ENCODE measurements around the gene CLN6. TPM values are rescaled to one million over a fixed set of nuclear protein-coding genes. Genes with fewer than 3 reads are reported as not detected.
A peak's percentile ranks its signal among the peaks of the same experiment; 100 is the strongest.

The CLN6 gene
- total RNA-seq, 5 donors from 2014 or later (not counting 1 experiment from before 2014, with no cell fraction given): 15.4 to 24.0 (median 17.9) TPM

DNA sequence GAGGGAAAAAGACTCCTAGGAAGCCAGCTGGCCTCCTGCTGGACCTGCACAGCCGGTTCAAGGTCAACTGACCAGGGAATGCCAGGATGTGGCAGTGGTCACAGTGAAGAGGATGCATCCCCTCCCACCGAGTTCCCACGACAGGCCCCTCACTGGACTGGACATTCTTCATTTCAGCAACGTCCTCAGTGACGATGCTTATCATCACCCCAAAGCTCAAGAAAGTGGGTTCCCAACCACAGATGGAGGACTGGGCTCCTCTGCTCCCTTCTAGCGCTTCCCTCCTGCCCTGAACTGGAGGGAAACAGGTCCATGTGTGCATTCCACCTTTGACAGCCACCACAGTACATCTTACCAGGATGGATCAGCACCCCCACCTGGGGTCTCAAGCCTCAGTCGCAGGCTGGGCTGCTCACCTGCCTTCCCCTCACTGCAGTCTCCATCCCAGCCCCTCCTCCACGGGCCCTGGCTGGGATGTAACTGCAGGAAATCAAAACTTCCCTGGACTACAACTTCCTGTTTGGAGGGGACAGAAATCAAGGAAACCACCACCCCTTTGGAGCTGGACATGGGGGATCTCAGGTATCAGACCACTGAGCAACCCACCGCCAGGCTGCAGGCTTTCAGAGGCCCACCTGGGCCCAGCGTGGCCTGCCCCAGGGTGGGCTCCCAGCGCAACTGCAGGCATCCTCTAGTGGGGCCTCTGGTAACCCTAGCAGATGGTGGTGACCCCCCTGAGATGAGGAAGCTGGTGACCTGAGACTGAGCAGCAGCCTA is 31.7 kb downstream of the CLN6 start:
- ATAC-seq (replicated peaks in 1 of 4): no peak
- Mint-ChIP-seq H3K27ac (peak overlapping the region in 1 of 2 donors; percentile 8), H3K27me3 (no peaks in the 10 kb centered on the region), H3K4me3 (no peak overlapping the region), H3K4me1 (peaks cover 0 to 6% (median 0%) of the 10 kb centered on the region in 3 donors), H3K9me3 (no peaks in the 10 kb centered on the region), H3K36me3 (peaks cover 3% of the 10 kb centered on the region)
- CTCF ChIA-PET: no interaction called here
- no peaks in the 10 kb centered on the region for H3K9me3 ChIP-seq
- no peak overlapping the region for H3K27ac ChIP-seq (ENCODE audit: low read length)
- H3K4me3 ChIP-seq (ENCODE audit: control insufficient read depth in 1 of 2, extremely low read depth in 1 of 2, low read length in 1 of 2): no peak overlapping the region
- peaks cover 9 to 10% of the 10 kb centered on the region in 2 donors for H3K36me3 ChIP-seq (ENCODE audit: control insufficient read depth in 2 of 2, extremely low read depth in 1 of 2, insufficient read depth in 1 of 2, low read length in 1 of 2)
- WGBS (ENCODE audit: insufficient coverage): 91% methylated on average over 11 of the region's 11 CpGs
- no peak for DNase-seq
- H3K27me3 ChIP-seq (replicated peaks in 1 of 2; ENCODE audit: control insufficient read depth in 2 of 2, extremely low read depth in 1 of 2, insufficient read depth in 2 of 2, low read length in 1 of 2): no peaks in the 10 kb centered on the region
- POLR2A ChIA-PET: no interaction called here
- H3K4me1 ChIP-seq (ENCODE audit: control insufficient read depth in 1 of 2, extremely low read depth in 1 of 2, insufficient read depth in 2 of 2, low read length in 2 of 2): no peaks in the 10 kb centered on the region

DNA sequence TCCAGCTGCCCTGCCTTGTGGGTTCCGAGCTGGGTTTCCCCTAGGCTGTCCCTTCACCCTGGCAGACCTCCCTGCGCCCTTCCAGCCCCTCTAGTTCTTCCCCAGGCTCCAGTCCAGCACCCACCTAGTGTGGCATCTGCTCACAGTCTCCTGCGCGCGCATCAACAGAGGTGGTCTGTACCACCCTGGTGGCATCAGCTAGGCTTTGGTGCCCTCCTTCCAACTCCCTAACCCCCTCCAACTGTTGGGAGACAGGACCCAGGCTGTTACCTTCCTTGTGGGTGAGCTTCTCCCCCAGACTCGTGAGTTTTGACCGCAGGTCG is 32.4 kb downstream of the CLN6 start:
- Histone ChIP-seq H3K4me3 (ENCODE audit: control insufficient read depth in 1 of 2, extremely low read depth in 1 of 2, low read length in 1 of 2) (no peak overlapping the region), H3K27me3 (replicated peaks in 1 of 2; ENCODE audit: control insufficient read depth in 2 of 2, extremely low read depth in 1 of 2, insufficient read depth in 2 of 2, low read length in 1 of 2) (no peaks in the 10 kb centered on the region), H3K36me3 (ENCODE audit: control insufficient read depth in 2 of 2, extremely low read depth in 1 of 2, insufficient read depth in 1 of 2, low read length in 1 of 2) (peaks cover 9 to 17% of the 10 kb centered on the region in 2 donors), H3K4me1 (ENCODE audit: control insufficient read depth in 1 of 2, extremely low read depth in 1 of 2, insufficient read depth in 2 of 2, low read length in 2 of 2) (no peaks in the 10 kb centered on the region), H3K9me3 (no peaks in the 10 kb centered on the region), H3K27ac (ENCODE audit: low read length) (no peak overlapping the region)
- DNase-seq (no peak), ATAC-seq (replicated peaks in 1 of 4) (no peak)
- H3K27ac Mint-ChIP-seq: peak overlapping the region in 1 of 2 donors; percentile 8
- WGBS (ENCODE audit: insufficient coverage): 98% methylated on average over 5 of the region's 8 CpGs
- no peaks in the 10 kb centered on the region for H3K27me3 Mint-ChIP-seq
- no peaks in the 10 kb centered on the region for H3K9me3 Mint-ChIP-seq
- H3K4me3 Mint-ChIP-seq: no peak overlapping the region
- POLR2A ChIA-PET: no interaction called here
- peaks cover 8% of the 10 kb centered on the region for H3K36me3 Mint-ChIP-seq
- peaks cover 0 to 6% (median 0%) of the 10 kb centered on the region in 3 donors for H3K4me1 Mint-ChIP-seq
- CTCF ChIA-PET: interaction anchor here in 1 of 2 donors (0.7 kb wide), 1 partner anchor 728 kb away, joined by 3 read pairs; no protein-coding TSS in a partner anchor

DNA sequence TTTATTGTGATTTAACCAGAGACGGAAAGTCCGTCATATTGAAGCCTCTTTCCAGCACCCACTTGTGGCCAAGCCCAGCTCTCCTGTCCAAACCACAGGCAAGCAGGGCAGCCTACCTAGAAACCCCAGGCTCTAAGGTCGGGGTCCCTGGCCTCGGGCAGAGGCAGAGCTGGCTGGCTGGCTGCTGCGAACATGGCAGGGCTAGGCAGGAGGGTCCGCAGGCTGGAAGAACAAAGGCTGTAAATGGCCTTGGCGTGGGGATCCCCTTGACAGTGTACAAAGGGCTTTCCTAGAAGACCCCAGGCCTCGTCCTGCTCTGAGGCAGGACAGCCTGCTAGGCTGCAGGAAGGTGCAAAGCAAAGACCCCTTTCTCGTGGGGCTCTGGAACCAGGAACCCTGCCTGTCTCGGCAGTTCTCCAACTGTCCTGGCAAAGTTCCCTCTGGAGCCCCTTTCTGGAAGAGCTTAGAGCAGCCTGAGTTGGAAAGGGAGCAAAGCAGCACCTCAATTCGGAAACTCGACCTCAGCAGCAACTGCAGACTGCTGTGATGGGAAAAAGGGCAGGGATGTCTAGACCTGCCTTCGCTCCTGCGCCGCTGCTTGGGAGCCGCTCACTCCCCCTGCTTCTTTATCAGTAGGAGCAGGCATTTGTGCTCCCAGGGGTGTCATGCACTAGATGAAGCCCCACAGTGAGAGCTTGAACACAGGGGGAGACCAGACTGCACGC is 32.9 kb downstream of the CLN6 start:
- no peak overlapping the region for H3K4me3 ChIP-seq (ENCODE audit: control insufficient read depth in 1 of 2, extremely low read depth in 1 of 2, low read length in 1 of 2)
- H3K27ac ChIP-seq (ENCODE audit: low read length): no peak overlapping the region
- H3K4me3 Mint-ChIP-seq: no peak overlapping the region
- H3K27me3 Mint-ChIP-seq: no peaks in the 10 kb centered on the region
- no peaks in the 10 kb centered on the region for H3K9me3 Mint-ChIP-seq
- H3K27ac Mint-ChIP-seq: peak overlapping the region in 1 of 2 donors; percentile 8
- no peak for DNase-seq
- ChIA-PET CTCF (interaction anchor here in 1 of 2 donors (0.7 kb wide), 1 partner anchor 729 kb away, joined by 3 read pairs; no protein-coding TSS in a partner anchor), POLR2A (interaction anchor here in 1 of 2 donors (0.5 kb wide), 1 partner anchor 838 kb away, joined by 3 read pairs; no protein-coding TSS in a partner anchor)
- H3K36me3 Mint-ChIP-seq: peaks cover 11% of the 10 kb centered on the region
- peaks cover 0 to 1% (median 0%) of the 10 kb centered on the region in 3 donors for H3K4me1 Mint-ChIP-seq
- no peak for ATAC-seq (replicated peaks in 1 of 4)
- WGBS (ENCODE audit: insufficient coverage): 94% methylated on average over 13 of the region's 17 CpGs
- no peaks in the 10 kb centered on the region for H3K4me1 ChIP-seq (ENCODE audit: control insufficient read depth in 1 of 2, extremely low read depth in 1 of 2, insufficient read depth in 2 of 2, low read length in 2 of 2)
- H3K27me3 ChIP-seq (replicated peaks in 1 of 2; ENCODE audit: control insufficient read depth in 2 of 2, extremely low read depth in 1 of 2, insufficient read depth in 2 of 2, low read length in 1 of 2): no peaks in the 10 kb centered on the region
- peaks cover 9 to 22% of the 10 kb centered on the region in 2 donors for H3K36me3 ChIP-seq (ENCODE audit: control insufficient read depth in 2 of 2, extremely low read depth in 1 of 2, insufficient read depth in 1 of 2, low read length in 1 of 2)
- H3K9me3 ChIP-seq: no peaks in the 10 kb centered on the region

DNA sequence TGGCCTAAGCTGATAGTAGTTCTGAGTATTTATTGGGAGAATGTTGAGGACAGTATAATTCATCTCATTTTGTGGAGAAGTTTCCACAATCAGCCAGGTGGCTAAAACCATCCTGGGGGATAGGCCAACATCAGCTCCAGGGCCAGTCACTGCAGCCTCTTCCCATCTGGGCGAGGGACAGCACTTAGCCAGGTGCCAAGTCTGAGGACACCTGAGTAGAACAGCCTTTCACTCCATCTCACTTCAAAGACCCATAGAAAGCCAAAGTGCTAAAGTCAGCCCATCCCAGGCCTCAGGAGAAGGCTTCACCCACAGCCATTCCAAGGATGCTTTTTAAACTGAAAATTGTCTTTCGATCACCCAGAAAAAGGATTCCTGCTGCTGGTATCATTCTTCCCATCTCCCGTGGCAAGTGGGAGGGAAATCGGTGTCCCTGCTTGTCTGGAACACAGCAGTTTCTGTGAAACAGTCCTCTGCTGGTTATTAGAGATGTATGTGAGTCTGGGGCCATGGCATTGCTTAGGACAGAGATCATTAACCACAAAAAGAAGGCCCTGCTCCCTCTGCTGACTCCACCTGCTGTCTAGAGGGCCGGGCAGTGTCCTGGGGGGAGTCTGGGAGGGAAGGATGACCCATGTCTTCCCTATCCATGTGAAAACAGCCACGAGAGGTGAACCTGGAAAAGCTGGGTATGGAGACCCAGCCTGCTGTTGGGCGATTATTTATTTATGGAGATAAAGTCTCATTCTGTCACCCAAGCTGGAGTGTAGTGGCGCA is 34.0 kb downstream of the CLN6 start:
- ChIA-PET CTCF (interaction anchor here in 1 of 2 donors (0.7 kb wide), 5 partner anchors 27 to 793 kb away, joined by 3 to 6 read pairs (median 4); no protein-coding TSS in a partner anchor), POLR2A (interaction anchor here (0.6 kb wide), 2 partner anchors 20 to 30 kb away, joined by 4 to 5 read pairs; no protein-coding TSS in a partner anchor)
- no peak for ATAC-seq (replicated peaks in 1 of 4)
- H3K4me1 ChIP-seq (ENCODE audit: control insufficient read depth in 1 of 2, extremely low read depth in 1 of 2, insufficient read depth in 2 of 2, low read length in 2 of 2): no peaks in the 10 kb centered on the region
- no peaks in the 10 kb centered on the region for H3K27me3 ChIP-seq (replicated peaks in 1 of 2; ENCODE audit: control insufficient read depth in 2 of 2, extremely low read depth in 1 of 2, insufficient read depth in 2 of 2, low read length in 1 of 2)
- no peak overlapping the region for H3K27ac ChIP-seq (ENCODE audit: low read length)
- no peaks in the 10 kb centered on the region for H3K4me1 Mint-ChIP-seq
- H3K27me3 Mint-ChIP-seq: no peaks in the 10 kb centered on the region
- peaks cover 11% of the 10 kb centered on the region for H3K36me3 Mint-ChIP-seq
- no peak for DNase-seq
- H3K9me3 ChIP-seq: no peaks in the 10 kb centered on the region
- peak overlapping the region in 1 of 2 donors; percentile 58 for H3K27ac Mint-ChIP-seq
- H3K9me3 Mint-ChIP-seq: no peaks in the 10 kb centered on the region
- peaks cover 9 to 25% of the 10 kb centered on the region in 2 donors for H3K36me3 ChIP-seq (ENCODE audit: control insufficient read depth in 2 of 2, extremely low read depth in 1 of 2, insufficient read depth in 1 of 2, low read length in 1 of 2)
- WGBS (ENCODE audit: insufficient coverage): 100% methylated on average over 5 of the region's 8 CpGs
- H3K4me3 Mint-ChIP-seq: no peak overlapping the region
- no peak overlapping the region for H3K4me3 ChIP-seq (ENCODE audit: control insufficient read depth in 1 of 2, extremely low read depth in 1 of 2, low read length in 1 of 2)

DNA sequence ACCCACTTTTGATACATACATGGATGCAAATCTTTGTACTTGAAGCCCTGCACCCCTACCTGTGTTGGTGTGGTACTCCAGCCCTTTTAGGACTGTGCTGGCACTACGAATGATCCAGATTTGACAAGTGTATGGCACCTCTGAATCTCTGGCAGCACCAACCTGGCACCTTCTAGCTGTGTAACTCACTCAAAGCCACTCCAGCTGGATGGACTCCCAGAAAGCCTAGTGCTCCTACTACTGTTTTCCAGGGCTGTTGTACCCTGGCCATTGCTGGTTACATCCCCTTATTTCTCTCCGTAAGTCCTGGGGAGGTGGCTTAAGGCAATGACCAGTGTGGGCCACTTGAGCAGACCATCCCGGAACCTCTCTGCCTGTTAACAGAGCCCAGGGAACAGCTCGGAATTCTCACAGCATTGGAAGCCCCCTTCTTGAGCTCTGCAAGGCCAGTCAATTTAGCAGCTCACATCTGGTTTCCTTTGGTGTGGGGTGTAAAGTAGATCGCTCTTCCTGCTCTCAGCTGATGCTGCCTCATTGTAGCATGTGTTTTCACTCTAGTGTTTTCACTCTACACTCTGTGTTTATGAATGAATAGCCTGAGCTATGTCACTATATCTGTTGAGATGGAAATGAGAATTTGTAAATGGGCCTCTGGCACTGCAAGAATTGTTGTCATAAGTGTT is 36.6 kb downstream of the CLN6 start:
- ATAC-seq (replicated peaks in 1 of 4): no peak
- H3K9me3 ChIP-seq: no peaks in the 10 kb centered on the region
- POLR2A ChIA-PET: interaction anchor here in 1 of 2 donors (0.6 kb wide), 1 partner anchor 37 kb away, joined by 13 read pairs; no protein-coding TSS in a partner anchor
- no peak for DNase-seq
- H3K27me3 Mint-ChIP-seq: no peaks in the 10 kb centered on the region
- H3K4me1 ChIP-seq (ENCODE audit: control insufficient read depth in 1 of 2, extremely low read depth in 1 of 2, insufficient read depth in 2 of 2, low read length in 2 of 2): no peaks in the 10 kb centered on the region
- H3K4me3 Mint-ChIP-seq: no peak overlapping the region
- H3K27ac ChIP-seq (ENCODE audit: low read length): no peak overlapping the region
- no peaks in the 10 kb centered on the region for H3K9me3 Mint-ChIP-seq
- peak overlapping the region; percentile 8 to 62 for H3K27ac Mint-ChIP-seq
- H3K36me3 Mint-ChIP-seq: peaks cover 31% of the 10 kb centered on the region
- H3K4me3 ChIP-seq (ENCODE audit: control insufficient read depth in 1 of 2, extremely low read depth in 1 of 2, low read length in 1 of 2): no peak overlapping the region
- CTCF ChIA-PET: no interaction called here
- 100% methylated on average over 2 of the region's 5 CpGs for WGBS (ENCODE audit: insufficient coverage)
- peaks cover 6 to 39% of the 10 kb centered on the region in 2 donors for H3K36me3 ChIP-seq (ENCODE audit: control insufficient read depth in 2 of 2, extremely low read depth in 1 of 2, insufficient read depth in 1 of 2, low read length in 1 of 2)
- H3K4me1 Mint-ChIP-seq: no peaks in the 10 kb centered on the region
- H3K27me3 ChIP-seq (replicated peaks in 1 of 2; ENCODE audit: control insufficient read depth in 2 of 2, extremely low read depth in 1 of 2, insufficient read depth in 2 of 2, low read length in 1 of 2): no peaks in the 10 kb centered on the region
